Uterus (tissue), 2 donors: ENCODE data around the gene ABCA13.

Experiments
- CTCF ChIP-seq, 4 experiments: fragments of 200-600 bp in 2 of 4; fragments of 450-650 bp in 2 of 4; sonication (generic) in 2 of 4; IDR thresholded peaks; one replicate each; pipeline ENCODE4 v1.5.1; 2016 to 2019; ENCODE audit warnings: antibody characterized with exemption in 4 of 4, mild to moderate bottlenecking in 2 of 4, moderate library complexity in 1 of 4
- POLR2A ChIP-seq, 2 donors: fragments of 450-650 bp; IDR thresholded peaks; one replicate each; pipeline ENCODE4 v1.6.1; 2016; ENCODE audit warnings: antibody characterized with exemption in 2 of 2, mild to moderate bottlenecking in 1 of 2, moderate library complexity in 1 of 2

GRCh38 chr7:48309720-48310119 lies 138.5 kb downstream of the ABCA13 start:
- no peak for TF ChIP-seq CTCF (IDR thresholded peaks at IDR 0.05)
- no peak for TF ChIP-seq POLR2A (IDR thresholded peaks at IDR 0.05)
